Uterus (tissue), 4 donors: Measurements from ENCODE around the gene ANKMY2. TPM values are rescaled to one million over a fixed set of nuclear protein-coding genes. Genes with fewer than 3 reads are reported as not detected.
"Not testable (repeated sequence)": the region's sequence is repeated elsewhere in the genome, so short reads cannot be mapped to it uniquely, and the experiment has no call there.

Experiments used
- DNase-seq, 2 donors: peaks; one replicate each; pipeline ENCODE4 v3.0.0-alpha.2; 2019 to 2020
- H3K27ac ChIP-seq, 2 donors: fragments of 200-600 bp; sonication (generic); 1 replicate in 1 of 2; 2 replicates in 1 of 2; pipeline ENCODE4 v1.5.1; 2016 to 2018
- H3K27me3 ChIP-seq, 2 donors: fragments of 200-600 bp; sonication (generic); one replicate each; pipeline ENCODE4 v1.5.1; 2018 to 2019; ENCODE audit warnings: control low read depth in 1 of 2
- H3K36me3 ChIP-seq, 2 donors: fragments of 200-600 bp; sonication (generic); one replicate each; pipeline ENCODE4 v1.5.1; 2019; ENCODE audit warnings: control low read depth in 1 of 2
- H3K4me1 ChIP-seq, 2 donors: fragments of 200-600 bp; sonication (generic); one replicate each; pipeline ENCODE4 v1.5.1; 2018 to 2019; ENCODE audit warnings: control low read depth in 1 of 2
- H3K4me3 ChIP-seq, 2 donors: fragments of 200-600 bp; sonication (generic); 1 replicate in 1 of 2; 2 replicates in 1 of 2; pipeline ENCODE4 v1.5.1; 2018 to 2019; ENCODE audit warnings: mild to moderate bottlenecking in 1 of 2
- H3K9me3 ChIP-seq, 2 donors: fragments of 200-600 bp; sonication (generic); one replicate each; pipeline ENCODE4 v1.5.1; 2019; ENCODE audit warnings: control low read depth in 1 of 2
- CTCF ChIP-seq, 4 experiments: fragments of 200-600 bp in 2 of 4; fragments of 450-650 bp in 2 of 4; sonication (generic) in 2 of 4; IDR thresholded peaks; one replicate each; pipeline ENCODE4 v1.5.1; 2016 to 2019; ENCODE audit warnings: antibody characterized with exemption in 4 of 4, mild to moderate bottlenecking in 2 of 4, moderate library complexity in 1 of 4
- POLR2A ChIP-seq, 2 donors: fragments of 450-650 bp; IDR thresholded peaks; one replicate each; pipeline ENCODE4 v1.6.1; 2016; ENCODE audit warnings: antibody characterized with exemption in 2 of 2, mild to moderate bottlenecking in 1 of 2, moderate library complexity in 1 of 2
- intact Hi-C: fragments of 100-400 bp; cut with DNase I; formaldehyde crosslinking; loops from one replicate; pipeline ENCODE4 v1.15.1; 2023; ENCODE audit warnings: low total_unique reads
- total RNA-seq, 4 donors: library from RNA; depleted of rRNA in 3 of 4; stranded (reverse); fragments of >200 nt in 3 of 4; gene quantifications; one replicate each; pipeline versions ENCODE4 v1.1.0 to v1.2.4, GENCODE V29; 2014 to 2023
- donor health status: DM: yes; HTN: yes; CAD: no.

Gene ANKMY2
- total RNA-seq, 4 donors from 2014 or later: 6.2 to 48.7 (median 17.2) TPM

- intact Hi-C loops: no loop called here
- H3K27me3 ChIP-seq: no peaks in the 10 kb centered on the region
- H3K36me3 ChIP-seq: no peaks in the 10 kb centered on the region
- H3K4me1 ChIP-seq: no peaks in the 10 kb centered on the region
- no peaks in the 10 kb centered on the region for H3K9me3 ChIP-seq
- DNase-seq: no peak
- no peak overlapping the region for H3K27ac ChIP-seq
- TF ChIP-seq CTCF (IDR thresholded peaks at IDR 0.05) (no peak), POLR2A (IDR thresholded peaks at IDR 0.05) (no peak)
- no peak overlapping the region for H3K4me3 ChIP-seq
Observed at GRCh38 chr7:16685535-16685934, 40.0 kb upstream of the ANKMY2 start.

- no peak overlapping the region for H3K27ac ChIP-seq
- H3K4me3 ChIP-seq: no peak overlapping the region
- intact Hi-C loops: no loop called here
- no peaks in the 10 kb centered on the region for H3K4me1 ChIP-seq
- TF ChIP-seq CTCF (IDR thresholded peaks at IDR 0.05) (no peak), POLR2A (IDR thresholded peaks at IDR 0.05) (no peak)
- no peaks in the 10 kb centered on the region for H3K36me3 ChIP-seq
- DNase-seq: no peak
- H3K27me3 ChIP-seq: no peaks in the 10 kb centered on the region
- H3K9me3 ChIP-seq: no peaks in the 10 kb centered on the region
Observed at GRCh38 chr7:16684935-16685334, 39.4 kb upstream of the ANKMY2 start.

- H3K4me1 ChIP-seq, H3K9me3 ChIP-seq, H3K4me3 ChIP-seq, H3K36me3 ChIP-seq, DNase-seq, intact Hi-C loops, H3K27ac ChIP-seq, H3K27me3 ChIP-seq: not testable (repeated sequence)
Observed at GRCh38 chr7:16678645-16679566, 33.4 kb upstream of the ANKMY2 start.

- no peaks in the 10 kb centered on the region for H3K27me3 ChIP-seq
- intact Hi-C loops: no loop called here
- no peak for TF ChIP-seq CTCF (IDR thresholded peaks at IDR 0.05)
- TF ChIP-seq POLR2A (IDR thresholded peaks at IDR 0.05): no peak
- H3K4me3 ChIP-seq: no peak overlapping the region
- no peaks in the 10 kb centered on the region for H3K36me3 ChIP-seq
- H3K4me1 ChIP-seq: no peaks in the 10 kb centered on the region
- H3K27ac ChIP-seq: no peak overlapping the region
- no peaks in the 10 kb centered on the region for H3K9me3 ChIP-seq
- DNase-seq: no peak
Observed at GRCh38 chr7:16677978-16678494, 32.5 kb upstream of the ANKMY2 start.

- no peak for DNase-seq
- Histone ChIP-seq H3K27ac (no peak overlapping the region), H3K4me1 (no peaks in the 10 kb centered on the region), H3K27me3 (no peaks in the 10 kb centered on the region), H3K36me3 (no peaks in the 10 kb centered on the region), H3K9me3 (no peaks in the 10 kb centered on the region), H3K4me3 (no peak overlapping the region)
- intact Hi-C loops: no loop called here
- TF ChIP-seq POLR2A (IDR thresholded peaks at IDR 0.05) (no peak), CTCF (IDR thresholded peaks at IDR 0.05) (no peak)
Observed at GRCh38 chr7:16675277-16675676, 29.7 kb upstream of the ANKMY2 start.
